MM.1S (cell line): ENCODE measurements around the gene PPEF1.

ENCODE experiments used
- DNase-seq: peaks from one replicate; pipeline ENCODE4 v3.0.0-alpha.2; 2015
- H2AFZ ChIP-seq: fragments of 300-600 bp; sonication (generic); 2 replicates; pipeline ENCODE4 v1.6.0; 2016; ENCODE audit warnings: antibody characterized with exemption, low read length
- H3F3A ChIP-seq: fragments of 300-600 bp; sonication (generic); 2 replicates; pipeline ENCODE4 v1.6.1; 2016; ENCODE audit warnings: mild to moderate bottlenecking, antibody characterized with exemption, low read length, moderate library complexity, mixed read lengths; ENCODE audit not compliant: insufficient read depth
- H3K27ac ChIP-seq: fragments of 300-600 bp; sonication (generic); 2 replicates; pipeline ENCODE4 v1.5.1; 2016; ENCODE audit warnings: mild to moderate bottlenecking, low read length
- H3K27me3 ChIP-seq: fragments of 300-600 bp; sonication (generic); replicated peaks from 2 replicates; pipeline ENCODE4 v1.6.0; 2016; ENCODE audit warnings: low read length; ENCODE audit not compliant: insufficient read depth
- H3K36me3 ChIP-seq: fragments of 300-600 bp; sonication (generic); replicated peaks from 2 replicates; pipeline ENCODE4 v1.6.1; 2016; ENCODE audit warnings: mild to moderate bottlenecking, low read length, mixed read lengths; ENCODE audit not compliant: insufficient read depth
- H3K4me1 ChIP-seq: fragments of 300-600 bp; sonication (generic); 2 replicates; pipeline ENCODE4 v1.6.1; 2016; ENCODE audit warnings: low read length, mixed read lengths
- H3K4me2 ChIP-seq: fragments of 300-600 bp; sonication (generic); 2 replicates; pipeline ENCODE4 v1.6.0; 2016; ENCODE audit warnings: low read depth, low read length
- H3K4me3 ChIP-seq: fragments of 300-600 bp; sonication (generic); 2 replicates; pipeline ENCODE4 v1.5.1; 2016; ENCODE audit warnings: low read length, mixed read lengths
- H3K79me2 ChIP-seq: fragments of 300-600 bp; sonication (generic); 2 replicates; pipeline ENCODE4 v1.6.1; 2016; ENCODE audit warnings: mixed run types, low read length, mixed read lengths
- H3K9ac ChIP-seq: fragments of 300-600 bp; sonication (generic); 2 replicates; pipeline ENCODE4 v1.6.1; 2016; ENCODE audit warnings: low read length, mixed read lengths
- H3K9me2 ChIP-seq: fragments of 300-600 bp; sonication (generic); replicated peaks from 2 replicates; pipeline ENCODE4 v1.6.1; 2016; ENCODE audit warnings: mild to moderate bottlenecking, low read length, mixed read lengths; ENCODE audit not compliant: insufficient read depth
- H3K9me3 ChIP-seq: fragments of 300-600 bp; sonication (generic); replicated peaks from 2 replicates; pipeline ENCODE4 v1.6.1; 2016; ENCODE audit warnings: mild to moderate bottlenecking, low read length, mixed read lengths; ENCODE audit not compliant: insufficient read depth
- H4K20me1 ChIP-seq: fragments of 300-600 bp; sonication (generic); 2 replicates; pipeline ENCODE4 v1.6.1; 2016; ENCODE audit warnings: mild to moderate bottlenecking, low read length, moderate library complexity, mixed read lengths; ENCODE audit not compliant: insufficient read depth
- EZH2 ChIP-seq: fragments of 300-600 bp; sonication (generic); optimal IDR thresholded peaks from 2 replicates; pipeline ENCODE3; 2017; ENCODE audit warnings: low read depth, mild to moderate bottlenecking, antibody characterized with exemption, low read length, mixed read lengths
- EZH2phosphoT487 ChIP-seq: fragments of 300-600 bp; sonication (generic); IDR thresholded peaks from 2 replicates; pipeline ENCODE4 v1.6.1; 2018; ENCODE audit warnings: antibody characterized with exemption, low read length
- TF ChIP-seq, protein P1 (sequence below): fragments of 300-600 bp; sonication (generic); IDR thresholded peaks from 2 replicates; pipeline ENCODE4 v1.5.1; 2016; ENCODE audit warnings: antibody characterized with exemption, low read length, mixed read lengths

PPEF1 gene

GRCh38 chrX:18701621-18702361 lies 5.7 kb upstream of the PPEF1 start:
- Histone ChIP-seq H3K36me3 (no peaks in the 10 kb centered on the region), H4K20me1 (no peaks in the 10 kb centered on the region), H3K4me3 (no peak overlapping the region), H3K9ac (no peak overlapping the region), H2AFZ (no peak overlapping the region), H3F3A (no peaks in the 10 kb centered on the region), H3K9me2 (no peaks in the 10 kb centered on the region), H3K27me3 (no peaks in the 10 kb centered on the region), H3K79me2 (no peaks in the 10 kb centered on the region), H3K27ac (no peak overlapping the region), H3K4me1 (no peaks in the 10 kb centered on the region), H3K9me3 (no peaks in the 10 kb centered on the region), H3K4me2 (no peak overlapping the region)
- no peak for DNase-seq
- no peak for TF ChIP-seq EZH2phosphoT487
- TF ChIP-seq, protein P1, sequence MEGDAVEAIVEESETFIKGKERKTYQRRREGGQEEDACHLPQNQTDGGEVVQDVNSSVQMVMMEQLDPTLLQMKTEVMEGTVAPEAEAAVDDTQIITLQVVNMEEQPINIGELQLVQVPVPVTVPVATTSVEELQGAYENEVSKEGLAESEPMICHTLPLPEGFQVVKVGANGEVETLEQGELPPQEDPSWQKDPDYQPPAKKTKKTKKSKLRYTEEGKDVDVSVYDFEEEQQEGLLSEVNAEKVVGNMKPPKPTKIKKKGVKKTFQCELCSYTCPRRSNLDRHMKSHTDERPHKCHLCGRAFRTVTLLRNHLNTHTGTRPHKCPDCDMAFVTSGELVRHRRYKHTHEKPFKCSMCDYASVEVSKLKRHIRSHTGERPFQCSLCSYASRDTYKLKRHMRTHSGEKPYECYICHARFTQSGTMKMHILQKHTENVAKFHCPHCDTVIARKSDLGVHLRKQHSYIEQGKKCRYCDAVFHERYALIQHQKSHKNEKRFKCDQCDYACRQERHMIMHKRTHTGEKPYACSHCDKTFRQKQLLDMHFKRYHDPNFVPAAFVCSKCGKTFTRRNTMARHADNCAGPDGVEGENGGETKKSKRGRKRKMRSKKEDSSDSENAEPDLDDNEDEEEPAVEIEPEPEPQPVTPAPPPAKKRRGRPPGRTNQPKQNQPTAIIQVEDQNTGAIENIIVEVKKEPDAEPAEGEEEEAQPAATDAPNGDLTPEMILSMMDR = no peak
- TF ChIP-seq EZH2 = no peak

GRCh38 chrX:18702362-18703195 lies 4.9 kb upstream of the PPEF1 start:
- Histone ChIP-seq H3K27me3 (no peaks in the 10 kb centered on the region), H3K4me2 (no peak overlapping the region), H3K9ac (no peak overlapping the region), H3K4me1 (no peaks in the 10 kb centered on the region), H3K79me2 (no peaks in the 10 kb centered on the region), H3K9me3 (no peaks in the 10 kb centered on the region), H3K4me3 (no peak overlapping the region), H3F3A (no peaks in the 10 kb centered on the region), H3K27ac (no peak overlapping the region), H3K9me2 (no peaks in the 10 kb centered on the region), H4K20me1 (no peaks in the 10 kb centered on the region), H3K36me3 (no peaks in the 10 kb centered on the region), H2AFZ (no peak overlapping the region)
- TF ChIP-seq EZH2phosphoT487 (no peak), EZH2 (no peak)
- TF ChIP-seq, protein P1 = no peak
- DNase-seq = no peak

DNA sequence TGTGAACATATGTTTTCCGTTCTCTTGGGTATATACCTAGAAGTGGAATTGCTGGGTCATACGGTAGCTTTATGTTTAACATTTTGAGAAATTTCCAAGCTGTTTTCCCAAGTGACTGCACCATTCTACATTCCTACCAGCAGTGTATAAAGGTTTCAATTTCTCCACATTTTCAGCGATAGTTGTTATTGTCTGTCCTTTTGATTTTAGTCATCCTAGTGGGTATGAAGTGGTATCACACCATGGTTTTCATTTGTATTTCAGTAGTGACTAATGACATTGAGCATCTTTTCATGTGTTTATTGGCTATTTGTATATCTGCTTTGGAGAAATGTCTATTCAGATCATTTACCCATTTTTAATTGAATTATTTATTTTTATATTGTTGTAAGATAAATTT lies 2.4 kb downstream of the PPEF1 start:
- no peak for TF ChIP-seq EZH2
- TF ChIP-seq, protein P1 = no peak
- TF ChIP-seq EZH2phosphoT487 = no peak
- no peaks in the 10 kb centered on the region for H4K20me1 ChIP-seq
- H2AFZ ChIP-seq = no peak overlapping the region
- H3K4me1 ChIP-seq = no peaks in the 10 kb centered on the region
- no peaks in the 10 kb centered on the region for H3K9me3 ChIP-seq
- no peak overlapping the region for H3K27ac ChIP-seq
- H3K9ac ChIP-seq = no peak overlapping the region
- no peak overlapping the region for H3K4me2 ChIP-seq
- H3K36me3 ChIP-seq = no peaks in the 10 kb centered on the region
- no peak overlapping the region for H3K4me3 ChIP-seq
- no peaks in the 10 kb centered on the region for H3K27me3 ChIP-seq
- no peak for DNase-seq
- H3K9me2 ChIP-seq = no peaks in the 10 kb centered on the region
- H3K79me2 ChIP-seq = no peaks in the 10 kb centered on the region
- H3F3A ChIP-seq = no peaks in the 10 kb centered on the region
